Anterior cingulate cortex (tissue), 58 donors: ENCODE data around the gene KLHL11.
A peak's percentile ranks its signal among the peaks of the same experiment; 100 is the strongest.
"Not testable (repeated sequence)": the region's sequence is repeated elsewhere in the genome, so short reads cannot be mapped to it uniquely, and the experiment has no call there.

Experiments used
- DNase-seq, 58 donors: peaks; one replicate each; lab custom pipeline; 2025; lab: John Stamatoyannopoulos, UW

The KLHL11 gene

DNA sequence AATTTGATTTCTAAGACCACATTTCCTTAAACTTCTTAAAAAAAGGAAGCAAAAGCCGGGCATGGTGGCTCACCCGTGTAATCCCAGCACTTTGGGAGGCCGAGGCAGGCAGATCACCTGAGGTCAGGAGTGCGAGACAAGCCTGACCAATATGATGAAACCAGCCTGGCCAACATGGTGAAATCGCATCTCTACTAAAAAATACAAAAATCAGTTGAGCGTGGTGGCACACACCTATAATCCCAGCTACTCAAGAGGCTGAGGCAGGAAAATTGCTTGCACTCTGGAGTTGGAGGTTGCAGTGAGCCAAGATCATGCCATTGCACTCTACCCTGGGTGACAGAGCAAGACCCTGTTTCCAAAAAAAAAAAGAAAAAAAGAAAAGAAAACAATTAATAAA is 24.4 kb downstream of the KLHL11 start:
- DNase-seq, result not testable (repeated sequence)

DNA sequence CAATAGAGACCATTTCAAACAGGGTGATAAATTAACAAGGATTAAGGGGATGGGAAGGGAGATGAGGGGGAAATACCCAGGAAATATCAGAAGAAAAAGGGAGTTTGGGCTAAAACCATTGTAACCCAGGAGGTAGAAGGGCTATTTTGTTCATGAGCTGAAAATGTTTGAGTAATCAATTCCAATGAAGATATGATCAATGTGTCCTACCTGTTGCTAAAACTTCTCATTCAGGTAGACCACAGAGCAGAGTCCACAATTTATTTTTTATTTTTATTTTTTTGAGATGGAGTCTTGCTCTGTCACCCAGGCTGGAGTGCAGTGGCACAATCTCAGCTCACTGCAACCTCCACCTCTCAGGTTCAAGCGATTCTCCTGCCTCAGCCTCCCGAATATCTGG is 25.8 kb downstream of the KLHL11 start:
- DNase-seq, result not testable (repeated sequence)

DNA sequence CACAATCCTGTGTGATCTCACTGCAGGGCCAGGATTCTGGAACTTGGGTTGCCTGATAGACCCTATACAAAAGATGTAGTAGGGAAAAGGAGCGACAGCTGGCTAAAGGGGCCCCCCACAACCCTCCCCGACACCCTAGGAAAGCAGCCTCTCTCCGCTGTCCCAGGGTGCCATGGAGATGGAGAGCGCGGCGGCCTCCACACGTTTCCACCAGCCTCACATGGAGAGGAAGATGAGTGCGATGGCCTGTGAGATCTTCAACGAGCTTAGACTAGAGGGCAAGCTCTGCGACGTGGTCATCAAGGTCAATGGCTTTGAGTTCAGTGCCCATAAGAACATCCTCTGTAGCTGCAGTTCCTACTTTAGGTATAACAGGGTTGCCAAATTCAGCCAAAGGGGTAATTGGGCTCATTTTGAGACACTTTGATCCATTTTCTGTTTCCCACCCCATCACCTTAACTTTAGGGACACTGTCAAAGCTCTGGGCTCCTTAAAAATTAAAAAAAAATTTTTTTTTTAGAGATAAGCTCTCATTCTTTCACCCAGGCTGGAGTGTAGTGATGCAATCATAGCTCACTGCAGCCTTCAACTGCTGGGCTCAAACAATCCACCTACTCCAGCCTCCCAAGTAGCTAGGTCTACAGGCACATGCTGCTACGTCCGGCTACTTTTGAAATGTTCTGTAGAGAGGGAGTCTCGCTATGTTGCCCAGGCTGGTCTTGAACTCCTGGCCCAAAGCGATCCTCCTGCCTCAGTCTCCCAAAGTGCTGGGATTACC is 27.3 kb downstream of the KLHL11 start, which contains the start of gene KLHL10:
KLHL10 (plus strand) TSS at position 65 of the 778 bp plus-strand sequence; CDS start at position 173, 108 bp downstream.
- DNase-seq, result no peak

DNA sequence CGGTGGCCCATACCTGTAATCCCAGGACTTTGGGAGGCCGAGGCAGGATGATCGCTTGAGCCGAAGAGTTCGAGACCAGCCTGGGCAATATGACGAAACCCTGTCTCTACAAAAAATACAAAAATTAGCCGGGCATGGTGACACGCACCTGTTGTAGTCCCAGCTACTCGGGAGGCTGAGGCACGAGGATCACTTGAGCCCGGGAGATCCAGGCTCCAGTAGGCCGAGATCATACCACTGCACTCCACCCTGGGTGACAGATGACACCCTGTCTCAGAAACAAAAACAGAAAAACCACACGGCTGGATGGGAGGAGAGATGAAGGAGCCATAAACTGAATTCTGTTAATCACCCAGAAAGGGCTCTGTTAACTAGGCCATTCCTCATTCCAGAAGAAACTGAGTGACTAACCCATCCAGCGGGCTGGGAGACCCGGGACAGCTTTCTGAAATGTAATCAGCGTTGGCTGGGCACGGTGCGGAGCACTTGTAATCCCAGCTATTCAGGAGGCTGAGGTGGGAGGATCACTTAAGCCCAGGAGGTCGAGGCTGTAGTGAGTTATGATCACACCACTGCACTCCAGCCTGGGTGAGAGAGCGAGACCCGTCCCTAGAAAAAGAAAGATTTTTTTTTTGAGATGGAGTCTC is 28.6 kb downstream of the KLHL11 start:
- no peak for DNase-seq

DNA sequence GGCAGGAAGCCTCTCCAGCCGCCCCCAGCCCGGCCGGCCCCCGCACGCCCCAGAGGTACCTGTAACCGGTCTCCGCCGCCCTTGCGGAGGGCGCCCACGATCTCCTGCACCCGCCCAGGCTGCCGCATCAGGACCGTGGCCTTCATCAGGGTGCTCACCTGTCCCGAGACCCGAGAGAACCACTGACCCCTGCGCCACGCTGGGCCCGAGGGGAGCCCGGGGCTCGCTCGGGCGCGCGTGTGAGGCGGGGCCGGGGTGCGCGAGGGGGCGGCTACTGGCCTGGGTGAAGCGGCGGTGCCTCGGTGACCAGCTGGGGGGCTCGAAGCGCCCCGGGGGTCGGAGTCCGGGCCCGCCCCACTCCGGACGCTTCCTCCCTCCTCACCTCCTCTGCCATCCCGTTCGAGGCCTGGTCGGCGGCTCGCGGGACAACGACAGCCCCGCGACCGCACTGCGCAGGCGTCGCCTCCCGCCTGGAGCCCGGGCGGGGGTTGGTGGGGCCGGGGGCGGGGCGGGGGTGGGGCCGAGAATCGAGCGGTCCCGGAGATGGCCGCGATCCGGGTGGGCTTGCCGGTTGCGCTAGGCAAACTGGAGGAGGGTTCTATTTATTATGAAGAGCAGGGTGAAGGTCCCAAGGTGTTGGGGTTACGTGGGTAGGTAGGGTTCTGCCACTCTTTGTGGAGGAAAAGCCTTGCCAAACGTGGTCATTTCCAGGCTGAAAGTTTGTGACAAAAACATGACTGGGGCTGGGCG is 29.2 kb downstream of the KLHL11 start, which contains the start of gene NT5C3B:
NT5C3B (minus strand) TSS at position 433 of the 750 bp plus-strand sequence; CDS start at position 394, 39 bp downstream.
- DNase-seq, result peak in 51 of 58 donors; percentile 5 to 67 (median 41)

DNA sequence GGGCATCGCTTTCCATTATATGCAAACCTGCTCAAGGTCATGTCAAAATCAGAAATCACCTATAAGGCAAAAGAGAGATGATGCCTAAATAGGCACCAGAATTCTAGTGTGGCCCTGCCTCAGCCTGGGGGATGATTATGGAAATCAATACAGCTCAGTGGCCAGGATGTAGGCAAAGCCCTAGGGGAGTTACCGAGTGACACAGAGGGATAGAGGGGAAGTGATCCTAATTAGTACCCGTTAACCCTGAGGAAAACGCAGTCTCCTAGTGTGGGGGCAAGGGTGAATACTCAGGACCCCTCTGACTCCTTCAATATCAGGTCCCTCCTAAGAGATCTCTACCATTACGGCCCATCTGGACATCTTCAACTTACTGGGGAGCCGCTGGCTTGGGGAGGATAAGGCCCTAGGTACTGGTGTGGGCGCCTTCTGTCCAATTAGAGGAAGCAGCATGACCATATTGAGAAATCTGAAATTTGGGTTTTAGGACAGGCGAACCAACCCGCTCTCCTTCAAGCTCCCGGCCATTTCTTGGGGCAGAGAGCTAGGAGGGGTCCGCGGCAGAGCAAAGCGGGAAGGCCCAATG is 29.9 kb downstream of the KLHL11 start:
- DNase-seq, result no peak

DNA sequence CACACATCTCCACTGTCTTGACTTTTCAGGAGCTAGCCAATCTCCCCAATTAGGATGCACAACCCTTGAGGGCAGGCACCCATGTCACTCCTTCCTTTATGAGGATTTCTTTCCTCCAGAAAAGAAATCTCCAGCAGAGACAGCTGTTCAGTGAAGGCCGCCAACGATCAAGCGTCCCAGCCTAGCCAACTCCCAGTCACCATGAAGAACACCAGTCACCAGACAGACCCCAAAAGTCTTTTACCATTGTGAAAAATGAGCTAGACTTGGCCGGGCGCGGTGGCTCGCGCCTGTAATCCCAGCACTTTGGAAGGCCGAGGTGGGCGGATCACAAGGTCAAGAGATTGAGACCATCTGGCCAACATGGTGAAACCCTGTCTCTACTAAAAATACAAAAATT is 35.3 kb downstream of the KLHL11 start:
- not testable (repeated sequence) for DNase-seq

DNA sequence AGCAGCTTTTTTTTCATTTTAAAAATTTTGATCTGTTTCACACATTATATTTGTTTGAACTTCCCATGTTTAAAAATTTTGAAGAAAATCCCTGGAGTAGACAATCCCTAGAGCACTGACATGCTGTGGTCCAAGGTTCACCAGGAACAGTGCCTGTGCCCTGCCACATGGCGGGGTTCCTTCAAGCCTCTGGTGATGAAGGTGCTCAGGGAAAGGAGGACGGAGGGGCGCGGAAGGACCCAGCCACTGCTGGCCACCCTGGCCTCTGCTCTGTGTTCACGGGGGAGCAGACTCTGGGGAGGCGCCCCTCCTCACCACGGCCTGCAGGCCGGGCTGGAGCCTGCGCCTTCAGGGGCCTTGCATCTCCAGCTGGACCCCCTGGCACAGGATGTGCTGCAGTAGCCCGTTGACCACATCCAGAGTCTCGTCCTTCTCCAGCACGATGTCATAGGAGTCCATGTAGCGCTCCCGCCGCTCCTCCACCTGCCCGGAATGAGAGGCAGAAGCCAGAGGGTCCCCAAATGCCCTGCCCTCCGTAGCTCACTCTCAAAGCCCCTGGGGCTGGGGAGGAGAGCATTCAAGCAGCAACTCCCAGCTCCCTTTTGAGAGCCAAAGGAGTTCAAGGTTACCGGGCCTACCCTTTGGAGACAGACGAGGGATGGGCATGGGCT is 39.9 kb downstream of the KLHL11 start:
- DNase-seq, result no peak

DNA sequence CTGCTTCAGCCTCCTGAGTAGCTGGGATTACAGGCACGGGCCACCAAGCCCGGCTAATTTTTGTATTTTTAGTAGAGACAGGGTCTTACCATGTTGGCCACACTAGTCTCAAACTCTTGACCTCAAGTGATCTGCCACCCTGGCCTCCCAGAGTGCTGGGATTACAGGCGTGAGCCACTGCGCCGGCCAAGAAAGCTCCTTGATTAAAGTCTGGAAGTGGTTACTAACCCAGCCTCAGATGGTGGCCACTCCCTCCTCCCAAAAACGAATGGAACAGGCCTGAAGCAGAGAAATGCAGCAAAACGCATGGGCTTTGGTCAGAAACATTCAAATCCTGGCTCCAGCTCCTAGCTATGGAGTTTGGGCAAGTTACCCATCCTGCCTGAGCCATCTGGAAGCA is 41.1 kb downstream of the KLHL11 start:
- DNase-seq, result no peak

DNA sequence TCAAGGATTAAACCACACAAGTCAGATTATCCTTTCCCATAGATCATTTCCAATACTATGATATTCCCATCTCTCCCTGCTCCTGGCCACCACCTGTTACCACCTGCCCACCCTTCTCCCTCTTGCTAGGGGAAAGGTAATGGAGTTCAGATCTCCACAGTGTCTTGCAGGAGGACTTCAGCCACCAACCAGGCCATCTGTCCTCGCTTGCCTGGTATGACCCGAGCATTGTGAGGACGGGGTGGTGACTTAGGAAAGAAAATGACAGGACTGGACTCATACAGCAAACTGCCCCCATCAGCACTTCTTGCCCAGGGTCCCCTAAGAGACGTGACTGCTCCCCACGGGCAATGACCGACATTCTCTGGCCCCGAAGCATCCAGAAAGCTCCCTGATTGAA is 41.6 kb downstream of the KLHL11 start:
- no peak for DNase-seq

DNA sequence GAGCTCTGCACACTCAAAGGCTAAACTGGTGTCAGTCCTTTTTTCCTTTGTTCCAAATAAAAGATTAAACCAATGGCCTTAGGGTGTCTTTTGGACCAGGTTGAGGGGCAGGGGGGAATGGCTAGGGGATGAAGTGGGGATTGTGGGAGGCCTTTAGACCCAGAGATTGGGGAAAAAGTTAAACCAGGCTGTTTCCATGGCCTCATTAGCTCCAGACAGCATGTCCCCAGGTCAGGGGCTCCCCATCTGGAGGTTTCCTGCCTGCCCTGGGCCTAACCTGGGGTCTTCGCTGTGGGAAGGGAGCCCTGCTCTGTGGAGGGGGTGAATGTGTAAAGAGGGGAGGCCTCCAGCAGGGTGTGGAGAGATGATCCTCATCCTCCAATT is 42.1 kb downstream of the KLHL11 start:
- no peak for DNase-seq

DNA sequence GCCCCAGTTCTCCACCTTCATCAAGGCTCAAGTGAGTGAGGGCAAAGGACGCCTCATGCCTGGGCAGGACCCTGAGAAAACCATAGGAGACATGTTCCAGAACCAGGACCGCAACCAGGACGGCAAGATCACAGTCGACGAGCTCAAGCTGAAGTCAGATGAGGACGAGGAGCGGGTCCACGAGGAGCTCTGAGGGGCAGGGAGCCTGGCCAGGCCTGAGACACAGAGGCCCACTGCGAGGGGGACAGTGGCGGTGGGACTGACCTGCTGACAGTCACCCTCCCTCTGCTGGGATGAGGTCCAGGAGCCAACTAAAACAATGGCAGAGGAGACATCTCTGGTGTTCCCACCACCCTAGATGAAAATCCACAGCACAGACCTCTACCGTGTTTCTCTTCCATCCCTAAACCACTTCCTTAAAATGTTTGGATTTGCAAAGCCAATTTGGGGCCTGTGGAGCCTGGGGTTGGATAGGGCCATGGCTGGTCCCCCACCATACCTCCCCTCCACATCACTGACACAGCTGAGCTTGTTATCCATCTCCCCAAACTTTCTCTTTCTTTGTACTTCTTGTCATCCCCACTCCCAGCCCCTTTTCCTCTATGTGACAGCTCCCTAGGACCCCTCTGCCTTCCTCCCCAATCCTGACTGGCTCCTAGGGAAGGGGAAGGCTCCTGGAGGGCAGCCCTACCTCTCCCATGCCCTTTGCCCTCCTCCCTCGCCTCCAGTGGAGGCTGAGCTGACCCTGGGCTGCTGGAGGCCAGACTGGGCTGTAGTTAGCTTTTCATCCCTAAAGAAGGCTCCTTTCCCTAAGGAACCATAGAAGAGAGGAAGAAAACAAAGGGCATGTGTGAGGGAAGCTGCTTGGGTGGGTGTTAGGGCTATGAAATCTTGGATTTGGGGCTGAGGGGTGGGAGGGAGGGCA is 42.7 kb downstream of the KLHL11 start:
- no peak for DNase-seq

DNA sequence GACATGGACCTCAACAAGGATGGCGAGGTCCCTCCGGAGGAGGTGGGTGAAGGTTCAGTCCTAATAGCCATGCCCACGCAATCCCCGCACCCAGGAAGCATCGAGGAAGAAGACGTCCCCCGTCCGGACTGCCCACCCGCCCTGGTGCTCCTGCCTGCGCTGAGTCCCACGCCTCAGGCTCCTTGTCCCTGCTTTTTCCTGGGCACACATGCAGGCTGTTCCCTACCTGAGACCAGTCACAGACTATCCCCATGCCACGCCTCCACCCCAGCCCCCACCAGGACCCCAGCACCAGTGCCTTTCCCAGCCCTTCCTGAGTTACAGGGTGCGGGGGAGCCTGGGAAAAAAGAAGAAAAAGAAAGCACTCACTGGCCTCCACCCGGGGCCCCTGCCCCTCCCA is 43.4 kb downstream of the KLHL11 start:
- DNase-seq, result no peak

DNA sequence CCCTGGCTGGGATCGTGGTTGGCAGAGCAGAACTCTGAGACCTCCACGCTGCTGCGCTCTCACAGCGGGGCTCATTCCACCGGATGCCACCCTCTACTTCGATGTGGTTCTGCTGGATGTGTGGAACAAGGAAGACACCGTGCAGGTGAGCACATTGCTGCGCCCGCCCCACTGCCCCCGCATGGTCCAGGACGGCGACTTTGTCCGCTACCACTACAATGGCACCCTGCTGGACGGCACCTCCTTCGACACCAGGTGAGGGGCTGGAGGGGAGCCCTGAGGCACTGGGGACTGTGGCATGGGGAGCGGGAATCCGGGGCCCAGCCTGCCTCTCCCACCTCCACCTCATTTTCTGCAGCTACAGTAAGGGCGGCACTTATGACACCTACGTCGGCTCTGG is 47.2 kb downstream of the KLHL11 start:
- DNase-seq, result no peak

DNA sequence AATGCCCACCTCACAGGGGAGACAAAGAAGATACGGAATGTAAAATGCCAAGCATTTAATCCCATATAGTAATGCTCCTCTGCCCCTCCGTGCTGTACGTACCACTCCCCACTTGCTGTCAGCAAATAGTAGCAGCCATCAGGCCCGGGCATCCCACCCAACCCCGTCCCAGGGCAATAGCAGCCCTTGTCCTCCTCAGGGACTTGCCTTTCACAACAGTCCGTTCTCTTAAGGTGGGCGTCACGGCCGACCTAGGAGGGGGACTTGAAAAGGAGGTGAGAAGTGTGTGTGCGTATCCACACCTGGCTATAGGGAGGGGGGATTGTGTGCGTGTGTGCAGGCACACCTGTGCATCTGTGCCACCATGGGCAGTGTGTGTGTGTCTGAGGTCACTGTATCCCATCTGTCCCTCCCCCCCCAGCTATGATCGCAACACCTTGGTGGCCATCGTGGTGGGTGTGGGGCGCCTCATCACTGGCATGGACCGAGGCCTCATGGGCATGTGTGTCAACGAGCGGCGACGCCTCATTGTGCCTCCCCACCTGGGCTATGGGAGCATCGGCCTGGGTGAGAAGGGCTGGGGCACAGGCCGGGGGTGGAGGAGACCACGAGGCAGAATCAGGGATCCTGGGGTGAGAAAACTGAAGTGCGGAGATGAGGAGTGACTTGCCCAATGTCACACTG is 48.4 kb downstream of the KLHL11 start:
- no peak for DNase-seq

DNA sequence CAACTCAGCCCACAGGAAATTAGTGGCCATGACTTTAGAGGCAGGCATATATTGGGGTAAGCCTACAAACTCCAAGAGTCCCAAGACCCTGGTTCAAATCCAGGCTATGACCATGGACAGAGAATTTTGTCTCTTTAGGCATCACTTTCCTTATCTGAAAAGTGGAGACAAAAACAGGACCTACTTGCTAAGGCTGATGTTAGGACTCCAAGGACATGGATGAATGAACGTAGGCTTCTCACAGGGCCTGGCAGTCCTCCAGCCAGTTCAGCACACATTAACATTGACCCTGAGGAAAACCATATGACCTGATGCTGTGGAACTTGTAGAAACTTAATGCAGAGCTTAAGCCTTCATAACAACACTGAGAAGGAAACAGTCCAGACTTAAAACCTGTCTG is 51.0 kb downstream of the KLHL11 start:
- no peak for DNase-seq

DNA sequence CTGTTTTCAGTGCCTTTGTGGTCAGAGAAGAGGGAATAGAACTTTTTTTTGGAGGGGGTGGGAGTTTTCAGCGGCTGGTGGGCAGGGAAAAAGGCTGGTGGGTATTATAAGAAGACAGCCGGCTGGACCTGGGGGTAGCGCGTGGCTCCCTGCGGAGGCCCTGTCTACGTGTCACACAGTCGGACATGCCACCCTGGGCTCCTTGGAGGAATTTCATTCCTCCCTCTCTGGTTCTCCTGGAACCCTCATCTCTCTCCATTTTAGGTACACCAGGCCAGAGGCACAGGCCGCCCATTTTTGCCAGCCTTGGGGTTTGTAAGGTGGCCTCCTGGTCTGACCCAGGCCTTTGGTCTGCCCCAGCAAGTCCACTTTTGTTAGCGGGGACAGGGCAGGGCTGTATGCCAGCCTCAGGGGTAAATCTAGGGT is 51.5 kb downstream of the KLHL11 start:
- no peak for DNase-seq

DNA sequence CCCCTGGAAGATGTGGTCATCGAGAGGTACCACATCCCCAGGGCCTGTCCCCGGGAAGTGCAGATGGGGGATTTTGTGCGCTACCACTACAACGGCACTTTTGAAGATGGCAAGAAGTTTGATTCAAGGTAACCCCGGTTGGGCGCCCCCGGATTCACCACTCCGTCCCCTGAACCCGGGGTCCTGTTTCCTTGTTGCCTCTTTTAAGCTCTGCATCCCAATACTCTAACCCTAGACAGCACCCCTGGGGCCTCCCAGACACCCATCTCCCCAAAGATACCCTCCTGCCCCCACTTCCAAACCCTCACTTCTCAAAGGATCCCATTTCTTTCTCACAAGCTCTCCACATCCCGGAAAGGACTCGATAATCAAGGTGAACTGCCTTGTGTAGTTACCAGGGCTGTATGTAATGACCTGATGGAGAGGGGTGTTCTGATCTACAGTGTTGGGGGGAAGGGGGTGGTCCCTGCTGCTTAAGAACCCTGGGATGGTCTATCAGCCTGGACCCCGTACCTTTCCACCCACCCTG is 52.0 kb downstream of the KLHL11 start:
- DNase-seq, result no peak
